Measurements from ENCODE around the gene EVI5. TPM values are rescaled to one million over a fixed set of nuclear protein-coding genes. Genes with fewer than 3 reads are reported as not detected.

Gene EVI5
- polyA plus RNA-seq (2011; rRNA removed) (19.9 and 28.5 TPM in 2 replicates), polyA minus RNA-seq (2011; rRNA and poly(A)+ RNA removed) (25.2 and 36.1 TPM in 2 replicates)

DNA sequence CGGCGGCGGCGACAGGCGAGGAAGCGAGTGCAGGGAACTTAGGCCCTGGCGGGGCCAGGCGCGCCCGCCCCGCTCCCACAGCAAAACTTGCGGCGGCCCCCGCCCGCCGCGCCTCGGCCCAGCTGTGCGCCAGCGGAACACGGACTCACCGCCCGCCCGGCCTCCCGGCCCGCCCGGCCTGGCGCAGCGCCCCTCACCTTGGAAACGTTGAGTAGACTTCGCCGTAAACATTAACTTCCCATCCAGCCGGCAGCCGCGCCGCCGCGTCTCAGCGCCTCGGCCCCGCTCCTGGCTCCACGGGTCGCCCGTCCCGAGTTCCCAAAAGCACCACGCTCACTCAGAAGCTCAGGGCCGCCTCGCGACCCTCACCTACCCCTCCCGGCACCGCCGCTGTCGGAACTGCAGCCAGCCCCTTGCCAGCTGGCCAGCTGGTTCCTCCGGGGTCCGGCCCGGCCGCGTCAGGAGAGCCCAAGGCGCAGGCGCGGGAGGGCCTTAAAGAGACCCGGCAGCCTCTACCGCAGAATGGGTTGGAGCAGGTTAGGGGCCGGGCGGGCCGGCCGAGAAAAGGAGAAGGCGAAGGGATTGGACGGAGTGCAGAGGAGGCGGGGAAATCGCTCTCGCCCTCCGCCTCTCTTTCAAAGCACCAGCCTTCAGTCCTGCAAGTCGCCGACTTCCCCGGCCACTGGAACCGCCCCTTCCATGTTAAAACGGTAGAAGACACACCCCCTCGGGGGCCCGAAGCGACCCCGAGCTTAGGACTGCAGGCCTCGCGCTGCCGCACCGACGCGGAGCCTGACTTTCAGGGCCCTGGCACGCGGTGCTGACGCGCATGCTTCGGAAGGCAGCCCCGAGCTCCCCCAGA lies at the start of gene EVI5:
TSS of gene EVI5 (minus strand) at position 470 of the 862 bp plus-strand sequence. CDS start 48,562 bp downstream, outside the sequence.
- no peaks in the 10 kb centered on the region for H3K27me3 ChIP-seq (ENCODE audit: control insufficient read depth, insufficient read depth, low read length)
- DNase-seq (ENCODE audit: low read depth, low spot score): peak; percentile 94
- H3K27ac ChIP-seq (ENCODE audit: low read depth, low read length): peak within 1 kb of the TSS; percentile 90
- H3K9me3 ChIP-seq (ENCODE audit: control insufficient read depth, insufficient read depth, low read length): no peaks in the 10 kb centered on the region; the same call in 1 of the 2 replicates
- TF ChIP-seq, protein P1, sequence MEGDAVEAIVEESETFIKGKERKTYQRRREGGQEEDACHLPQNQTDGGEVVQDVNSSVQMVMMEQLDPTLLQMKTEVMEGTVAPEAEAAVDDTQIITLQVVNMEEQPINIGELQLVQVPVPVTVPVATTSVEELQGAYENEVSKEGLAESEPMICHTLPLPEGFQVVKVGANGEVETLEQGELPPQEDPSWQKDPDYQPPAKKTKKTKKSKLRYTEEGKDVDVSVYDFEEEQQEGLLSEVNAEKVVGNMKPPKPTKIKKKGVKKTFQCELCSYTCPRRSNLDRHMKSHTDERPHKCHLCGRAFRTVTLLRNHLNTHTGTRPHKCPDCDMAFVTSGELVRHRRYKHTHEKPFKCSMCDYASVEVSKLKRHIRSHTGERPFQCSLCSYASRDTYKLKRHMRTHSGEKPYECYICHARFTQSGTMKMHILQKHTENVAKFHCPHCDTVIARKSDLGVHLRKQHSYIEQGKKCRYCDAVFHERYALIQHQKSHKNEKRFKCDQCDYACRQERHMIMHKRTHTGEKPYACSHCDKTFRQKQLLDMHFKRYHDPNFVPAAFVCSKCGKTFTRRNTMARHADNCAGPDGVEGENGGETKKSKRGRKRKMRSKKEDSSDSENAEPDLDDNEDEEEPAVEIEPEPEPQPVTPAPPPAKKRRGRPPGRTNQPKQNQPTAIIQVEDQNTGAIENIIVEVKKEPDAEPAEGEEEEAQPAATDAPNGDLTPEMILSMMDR (IDR thresholded peaks at IDR 0.05; ENCODE audit: low read depth, low read length): no peak; the same call in 1 of the 2 replicates
- H3K4me3 ChIP-seq (ENCODE audit: low read depth, low read length): peak within 1 kb of the TSS; percentile 82
- ChIA-PET POLR2A (interaction anchor here (0.5 to 2.8 kb wide), 13 partner anchors 10 to 985 kb away, joined by 3 to 31 read pairs (median 4); partner anchors contain the start of genes MTF2 and RPL5), CTCF (interaction anchor here (0.7 to 2.2 kb wide), 4 partner anchors 19 to 47 kb away, joined by 3 to 15 read pairs (median 4); partner anchors contain the start of gene RPL5)

DNA sequence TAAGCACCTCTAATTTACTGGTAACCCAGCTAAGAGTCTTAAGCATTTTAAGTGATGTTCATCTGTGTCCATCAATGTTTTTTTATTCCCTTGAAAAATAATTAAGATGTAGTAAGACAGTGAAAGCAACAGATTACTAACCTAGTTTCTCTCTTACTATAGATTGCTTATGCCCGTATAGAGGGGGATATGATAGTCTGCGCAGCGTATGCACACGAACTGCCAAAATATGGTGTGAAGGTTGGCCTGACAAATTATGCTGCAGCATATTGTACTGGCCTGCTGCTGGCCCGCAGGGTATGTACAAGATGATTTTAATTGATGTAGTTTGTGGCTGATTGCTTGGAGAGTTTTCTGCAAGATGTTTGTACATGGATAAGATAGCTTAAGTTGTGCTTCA lies 49.7 kb upstream of the EVI5 start:
- POLR2A ChIA-PET: interaction anchor here (1.5 kb wide), 1 partner anchor 50 kb away, joined by 3 read pairs; the partner anchor contains the start of gene EVI5

DNA sequence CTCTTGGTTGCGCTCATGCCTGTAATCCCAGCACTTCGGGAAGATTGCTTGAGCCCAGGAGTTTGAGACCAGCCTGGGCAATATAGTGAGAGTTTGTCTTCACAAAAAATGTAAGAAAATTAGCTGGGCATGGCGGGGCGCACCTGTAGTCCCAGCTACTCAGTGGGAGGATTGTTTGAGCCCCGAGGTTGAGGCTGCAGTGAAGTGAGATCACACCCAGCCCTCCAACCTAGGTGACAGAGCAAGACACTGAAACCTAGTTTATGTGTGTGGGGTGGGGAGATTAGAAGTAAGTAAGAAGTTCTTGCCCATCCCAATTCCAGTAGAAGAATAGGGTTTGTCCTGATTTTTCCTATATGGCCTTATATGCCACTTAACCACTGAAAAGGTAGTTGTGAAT lies 48.9 kb upstream of the EVI5 start:
- H3K27me3 ChIP-seq (ENCODE audit: control insufficient read depth, insufficient read depth, low read length): no peaks in the 10 kb centered on the region
- no peak for DNase-seq (ENCODE audit: low read depth, low spot score)
- CTCF ChIA-PET: interaction anchor here (0.9 to 1.1 kb wide), 2 partner anchors 16 to 85 kb away, joined by 4 to 12 read pairs; no protein-coding TSS in a partner anchor
- TF ChIP-seq, protein P1 (IDR thresholded peaks at IDR 0.05; ENCODE audit: low read depth, low read length): no peak
- H3K9me3 ChIP-seq (ENCODE audit: control insufficient read depth, insufficient read depth, low read length): peaks cover 2% of the 10 kb centered on the region; the same call in 1 of the 2 replicates
- POLR2A ChIA-PET: interaction anchor here (1.5 kb wide), 1 partner anchor 49 kb away, joined by 3 read pairs; the partner anchor contains the start of gene EVI5
- H3K27ac ChIP-seq (ENCODE audit: low read depth, low read length): peak overlapping the region; percentile 11
- H3K4me3 ChIP-seq (ENCODE audit: low read depth, low read length): peak overlapping the region; percentile 97

More for the DNA sequence above, 49.7 kb upstream of the EVI5 start:
- Histone ChIP-seq H3K9me3 (ENCODE audit: control insufficient read depth, insufficient read depth, low read length) (peaks cover 2% of the 10 kb centered on the region; the same call in 1 of the 2 replicates), H3K4me3 (ENCODE audit: low read depth, low read length) (peak overlapping the region; percentile 23), H3K27ac (ENCODE audit: low read depth, low read length) (no peak overlapping the region), H3K27me3 (ENCODE audit: control insufficient read depth, insufficient read depth, low read length) (no peaks in the 10 kb centered on the region)
- TF ChIP-seq, protein P1 (IDR thresholded peaks at IDR 0.05; ENCODE audit: low read depth, low read length): no peak
- no peak for DNase-seq (ENCODE audit: low read depth, low spot score)
- CTCF ChIA-PET: interaction anchor here (0.9 to 1.1 kb wide), 2 partner anchors 16 to 86 kb away, joined by 4 to 12 read pairs; no protein-coding TSS in a partner anchor

GRCh38 chr1:92832537-92833114 lies 47.7 kb upstream of the EVI5 start:
- Histone ChIP-seq H3K27ac (ENCODE audit: low read depth, low read length) (peak overlapping the region; percentile 74), H3K27me3 (ENCODE audit: control insufficient read depth, insufficient read depth, low read length) (no peaks in the 10 kb centered on the region), H3K4me3 (ENCODE audit: low read depth, low read length) (peak overlapping the region; percentile 97), H3K9me3 (ENCODE audit: control insufficient read depth, insufficient read depth, low read length) (peaks cover 2% of the 10 kb centered on the region; the same call in 1 of the 2 replicates)
- DNase-seq (ENCODE audit: low read depth, low spot score): no peak
- TF ChIP-seq, protein P1 (IDR thresholded peaks at IDR 0.05; ENCODE audit: low read depth, low read length): no peak
- POLR2A ChIA-PET: interaction anchor here (0.7 to 2.3 kb wide), 12 partner anchors 10 to 129 kb away, joined by 3 to 31 read pairs (median 4); partner anchors contain the start of genes DIPK1A and EVI5
- CTCF ChIA-PET: interaction anchor here (0.5 to 2.7 kb wide), 25 partner anchors 8 to 1321 kb away, joined by 3 to 15 read pairs (median 5); partner anchors contain the start of gene EVI5
